Activated gamma-delta T cell (primary cell): Measurements from ENCODE around the gene HEPACAM.

Source experiments
- DNase-seq: peaks from one replicate; lab custom pipeline; 2025; lab: John Stamatoyannopoulos, UW

The HEPACAM gene

GRCh38 chr11:124943254-124943616 lies 7.4 kb upstream of the HEPACAM start:
- no peak for DNase-seq

GRCh38 chr11:124942466-124943253 lies 6.8 kb upstream of the HEPACAM start:
- DNase-seq, result no peak

- no peak for DNase-seq
Measured at GRCh38 chr11:124941703-124942102, 5.9 kb upstream of the HEPACAM start.

GRCh38 chr11:124938970-124939369 lies 3.1 kb upstream of the HEPACAM start:
- no peak for DNase-seq

- no peak for DNase-seq
Measured at GRCh38 chr11:124938206-124938765, 2.4 kb upstream of the HEPACAM start.

GRCh38 chr11:124937336-124937935 lies 1.6 kb upstream of the HEPACAM start:
- DNase-seq, result no peak

- no peak for DNase-seq
Measured at GRCh38 chr11:124934862-124935547, 842 bp downstream of the HEPACAM start.

- DNase-seq, result no peak
Measured at GRCh38 chr11:124930799-124931198, 5.0 kb downstream of the HEPACAM start.

GRCh38 chr11:124928942-124929665 lies 6.7 kb downstream of the HEPACAM start:
- DNase-seq, result no peak

- DNase-seq, result no peak
Measured at GRCh38 chr11:124923296-124923695, 12.6 kb downstream of the HEPACAM start.

- DNase-seq, result no peak
Measured at GRCh38 chr11:124922831-124923230, 13.0 kb downstream of the HEPACAM start.

- peak; percentile 64 for DNase-seq
Measured at GRCh38 chr11:124920870-124921609, 14.8 kb downstream of the HEPACAM start.

GRCh38 chr11:124920356-124920755 lies 15.5 kb downstream of the HEPACAM start:
- DNase-seq, result no peak

- DNase-seq, result no peak
Measured at GRCh38 chr11:124919898-124920297, 15.9 kb downstream of the HEPACAM start.

- DNase-seq, result no peak
Measured at GRCh38 chr11:124918950-124919349, 16.9 kb downstream of the HEPACAM start, which contains the start of gene HEPN1. Gene HEPN1, plus strand, starts transcription at chr11:124919250.

- DNase-seq, result no peak
Measured at GRCh38 chr11:124917115-124917637, 18.7 kb downstream of the HEPACAM start.

- DNase-seq, result no peak
Measured at GRCh38 chr11:124916370-124916710, 19.5 kb downstream of the HEPACAM start.

GRCh38 chr11:124915541-124916369 lies 20.1 kb downstream of the HEPACAM start:
- DNase-seq, result no peak

- no peak for DNase-seq
Measured at GRCh38 chr11:124902616-124903015, 33.2 kb downstream of the HEPACAM start.

- no peak for DNase-seq
Measured at GRCh38 chr11:124900464-124900863, 35.4 kb downstream of the HEPACAM start.
